Endodermal cell (in vitro differentiated cells): ENCODE data around the gene IGSF21. TPM values are rescaled to one million over a fixed set of nuclear protein-coding genes. Genes with fewer than 3 reads are reported as not detected.
A peak's percentile ranks its signal among the peaks of the same experiment; 100 is the strongest.

Source experiments
- DNase-seq: peaks from one replicate; pipeline ENCODE4 v3.0.0-alpha.2; 2017
- H3K27ac ChIP-seq: 2 replicates; pipeline ENCODE4 v1.5.1; 2013; ENCODE audit warnings: mild to moderate bottlenecking, low read depth, low read length, moderate library complexity
- H3K27me3 ChIP-seq: 2 replicates; pipeline ENCODE4 v1.6.1; 2013; ENCODE audit warnings: mild to moderate bottlenecking, low read length, moderate library complexity; ENCODE audit not compliant: insufficient read depth, control insufficient read depth, poor library complexity, severe bottlenecking
- H3K36me3 ChIP-seq: 2 replicates; pipeline ENCODE4 v1.7.0; 2013; ENCODE audit warnings: mild to moderate bottlenecking, low read length, moderate library complexity; ENCODE audit not compliant: control insufficient read depth, insufficient read depth
- H3K4me1 ChIP-seq: one replicate; pipeline ENCODE4 v1.7.0; 2013; ENCODE audit warnings: low read length; ENCODE audit not compliant: control insufficient read depth, insufficient read depth
- H3K4me3 ChIP-seq: 2 replicates; pipeline ENCODE4 v1.5.1; 2013; ENCODE audit warnings: mild to moderate bottlenecking, low read length, moderate library complexity
- H3K9ac ChIP-seq: 2 replicates; pipeline ENCODE4 v1.6.1; 2013; ENCODE audit warnings: mild to moderate bottlenecking, low read length, moderate library complexity; ENCODE audit not compliant: poor library complexity, severe bottlenecking; ENCODE audit errors: extremely low read depth
- H3K9me3 ChIP-seq: 2 replicates; pipeline ENCODE4 v1.6.1; 2013; ENCODE audit warnings: mild to moderate bottlenecking, low read length, moderate library complexity; ENCODE audit not compliant: control insufficient read depth
- H3K27ac Mint-ChIP-seq: 2 replicates; pipeline ENCODE4 v1.8.0; 2020; ENCODE audit warnings: mixed read lengths
- H3K27me3 Mint-ChIP-seq: 2 replicates; pipeline ENCODE4 v1.8.0; 2021; ENCODE audit warnings: mild to moderate bottlenecking, mixed read lengths; ENCODE audit not compliant: insufficient read depth
- H3K36me3 Mint-ChIP-seq: 2 replicates; pipeline ENCODE4 v1.8.0; 2020; ENCODE audit warnings: low read depth, mixed read lengths
- H3K4me1 Mint-ChIP-seq: 2 replicates; pipeline ENCODE4 v1.8.0; 2020; ENCODE audit warnings: mixed read lengths
- H3K4me3 Mint-ChIP-seq: 2 replicates; pipeline ENCODE4 v1.8.0; 2020; ENCODE audit warnings: mild to moderate bottlenecking, moderate library complexity, mixed read lengths
- H3K9me3 Mint-ChIP-seq: 2 replicates; pipeline ENCODE4 v1.8.0; 2020; ENCODE audit warnings: mild to moderate bottlenecking, mixed read lengths
- WGBS, 2 experiments: methylation state at CpG; one replicate each; pipeline versions ENCODE4 v1.1.5 to v1.1.7; 2013; ENCODE audit warnings: missing lambda C conversion rate in 2 of 2, mixed read lengths in 1 of 2; ENCODE audit not compliant: insufficient coverage in 1 of 2, insufficient read length in 1 of 2; 5-methylcytosine and 5-hydroxymethylcytosine counted together
- total RNA-seq, 2 donors: library from RNA; stranded (reverse); fragmentation: NEBNext Ultra II Directional in 1 of 2; extraction: Animal tissue kit (Norgen Biotek cat#: 25700) in 1 of 2; gene quantifications; 2 replicates in 1 of 2; 3 replicates in 1 of 2; pipeline ENCODE4 v1.2.1, GENCODE V29; 2021
- TF ChIP-seq, protein P1 (sequence below): fragments of 200-600 bp; sonication (generic); conservative IDR thresholded peaks from 2 replicates; pipeline ENCODE4 v1.5.0; 2021; ENCODE audit warnings: antibody characterized with exemption, mild to moderate bottlenecking

IGSF21 gene
- total RNA-seq, 2 donors from 2014 or later: 1.3 to 1.7 TPM

DNA sequence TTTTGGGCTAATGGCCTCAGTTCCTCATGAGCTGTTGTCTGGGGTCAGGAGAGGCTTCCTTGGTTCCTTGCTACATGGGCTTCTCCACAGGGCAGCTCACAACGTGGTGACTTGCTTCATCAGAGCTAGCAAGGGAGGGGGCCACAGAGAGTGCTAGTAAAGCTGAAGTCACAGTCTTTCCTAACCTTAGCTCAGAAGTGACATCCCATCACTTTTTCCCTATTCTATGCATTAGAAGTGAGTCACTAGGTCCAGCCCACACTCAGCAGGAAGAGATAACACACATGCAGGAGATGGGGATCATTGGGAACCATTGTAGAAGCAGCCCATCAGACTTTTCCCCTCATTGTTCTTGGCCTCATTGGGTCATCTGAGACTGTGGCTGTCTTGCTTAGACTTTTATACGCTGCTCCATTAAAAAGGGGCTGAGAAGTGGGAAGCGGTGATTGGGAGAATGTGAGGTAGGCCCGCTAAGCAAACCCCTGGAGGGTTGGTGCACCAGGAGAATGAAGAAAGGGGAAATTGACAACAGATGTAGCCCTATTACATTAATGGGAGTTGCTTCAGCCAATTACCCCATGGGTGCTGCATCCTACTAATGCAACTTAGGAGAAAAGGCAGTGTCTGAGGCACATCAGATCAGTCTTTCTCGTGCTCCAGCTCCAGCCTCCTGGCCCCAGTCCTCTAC lies 22.1 kb upstream of the IGSF21 start:
- H3K9me3 ChIP-seq: no peaks in the 10 kb centered on the region

DNA sequence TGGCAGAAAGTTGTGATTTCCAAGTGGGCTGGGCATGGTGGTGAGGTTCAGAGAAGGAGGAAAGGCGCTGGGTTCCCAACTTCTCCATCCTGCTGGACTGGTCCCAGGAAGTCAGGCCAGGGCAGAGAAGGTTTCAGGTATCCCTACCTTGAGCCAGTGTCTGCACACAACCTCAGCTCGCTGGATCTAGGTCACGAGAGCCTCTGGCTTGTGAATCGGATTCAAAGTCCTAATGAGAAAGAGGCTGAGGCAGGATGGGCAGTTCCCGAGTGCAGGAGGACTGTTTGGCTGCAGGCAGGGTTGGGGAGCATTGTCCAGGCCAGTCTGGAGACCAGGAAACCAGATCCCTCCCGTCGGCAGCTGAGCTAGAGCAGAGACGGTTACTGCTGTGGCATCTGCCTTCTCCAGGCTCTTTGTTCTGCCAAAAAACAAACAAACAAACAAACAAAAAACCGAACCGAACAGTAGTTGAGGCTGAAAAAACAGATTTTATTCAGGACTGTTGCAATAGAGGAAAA lies 19.5 kb upstream of the IGSF21 start:
- WGBS, 2 experiments: 77% methylated on average over 7 to 10 of the region's 10 CpGs
- no peak overlapping the region for H3K27ac Mint-ChIP-seq
- Histone ChIP-seq H3K27me3 (no peaks in the 10 kb centered on the region), H3K9me3 (no peaks in the 10 kb centered on the region), H3K27ac (no peak overlapping the region), H3K4me1 (peaks cover 17% of the 10 kb centered on the region), H3K4me3 (no peak overlapping the region), H3K9ac (no peak overlapping the region), H3K36me3 (no peaks in the 10 kb centered on the region)
- peaks cover 45% of the 10 kb centered on the region for H3K4me1 Mint-ChIP-seq
- no peak for DNase-seq
- peaks cover 12% of the 10 kb centered on the region for H3K27me3 Mint-ChIP-seq
- no peak overlapping the region for H3K4me3 Mint-ChIP-seq
- H3K9me3 Mint-ChIP-seq: no peaks in the 10 kb centered on the region
- H3K36me3 Mint-ChIP-seq: no peaks in the 10 kb centered on the region
- TF ChIP-seq, protein P1, sequence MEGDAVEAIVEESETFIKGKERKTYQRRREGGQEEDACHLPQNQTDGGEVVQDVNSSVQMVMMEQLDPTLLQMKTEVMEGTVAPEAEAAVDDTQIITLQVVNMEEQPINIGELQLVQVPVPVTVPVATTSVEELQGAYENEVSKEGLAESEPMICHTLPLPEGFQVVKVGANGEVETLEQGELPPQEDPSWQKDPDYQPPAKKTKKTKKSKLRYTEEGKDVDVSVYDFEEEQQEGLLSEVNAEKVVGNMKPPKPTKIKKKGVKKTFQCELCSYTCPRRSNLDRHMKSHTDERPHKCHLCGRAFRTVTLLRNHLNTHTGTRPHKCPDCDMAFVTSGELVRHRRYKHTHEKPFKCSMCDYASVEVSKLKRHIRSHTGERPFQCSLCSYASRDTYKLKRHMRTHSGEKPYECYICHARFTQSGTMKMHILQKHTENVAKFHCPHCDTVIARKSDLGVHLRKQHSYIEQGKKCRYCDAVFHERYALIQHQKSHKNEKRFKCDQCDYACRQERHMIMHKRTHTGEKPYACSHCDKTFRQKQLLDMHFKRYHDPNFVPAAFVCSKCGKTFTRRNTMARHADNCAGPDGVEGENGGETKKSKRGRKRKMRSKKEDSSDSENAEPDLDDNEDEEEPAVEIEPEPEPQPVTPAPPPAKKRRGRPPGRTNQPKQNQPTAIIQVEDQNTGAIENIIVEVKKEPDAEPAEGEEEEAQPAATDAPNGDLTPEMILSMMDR: no peak

More for the DNA sequence above, 22.1 kb upstream of the IGSF21 start:
- no peaks in the 10 kb centered on the region for H3K36me3 Mint-ChIP-seq
- Histone ChIP-seq H3K9ac (no peak overlapping the region), H3K36me3 (no peaks in the 10 kb centered on the region), H3K27ac (no peak overlapping the region), H3K27me3 (no peaks in the 10 kb centered on the region), H3K4me1 (peaks cover 7% of the 10 kb centered on the region), H3K4me3 (no peak overlapping the region)
- TF ChIP-seq, protein P1: no peak
- H3K9me3 Mint-ChIP-seq: no peaks in the 10 kb centered on the region
- WGBS, 2 experiments: 84 to 88% methylated on average over 4 to 5 of the region's 5 CpGs
- no peak overlapping the region for H3K27ac Mint-ChIP-seq
- peaks cover 19% of the 10 kb centered on the region for H3K4me1 Mint-ChIP-seq
- peak; percentile 58 for DNase-seq
- no peak overlapping the region for H3K4me3 Mint-ChIP-seq
- H3K27me3 Mint-ChIP-seq: peaks cover 12% of the 10 kb centered on the region

DNA sequence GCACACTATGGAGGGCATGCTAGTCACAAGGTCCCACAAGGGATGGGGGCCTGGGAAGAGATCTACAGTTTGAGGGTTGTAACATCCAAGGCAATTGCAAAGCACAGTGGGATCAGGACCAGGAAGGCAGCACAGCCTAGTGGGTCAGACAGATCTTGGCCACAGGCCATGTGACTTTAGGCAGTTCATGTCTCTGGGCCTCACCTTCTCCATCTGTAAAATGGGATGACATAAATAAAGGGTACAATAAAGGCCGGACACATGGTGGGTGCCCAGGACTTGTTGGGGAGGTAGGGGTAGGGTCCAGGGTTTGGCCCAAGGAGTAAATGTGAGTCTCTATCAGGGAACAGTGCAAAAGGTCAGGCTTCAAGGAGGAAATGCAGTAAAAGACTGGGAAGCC lies 18.1 kb upstream of the IGSF21 start:
- no peak overlapping the region for H3K4me3 ChIP-seq
- WGBS, 2 experiments: 93 to 100% methylated on average over 1 of the region's 1 CpG
- H3K27me3 ChIP-seq: no peaks in the 10 kb centered on the region
- H3K9ac ChIP-seq: no peak overlapping the region
- Mint-ChIP-seq H3K27me3 (peaks cover 12% of the 10 kb centered on the region), H3K4me1 (peaks cover 43% of the 10 kb centered on the region), H3K9me3 (peaks cover 8% of the 10 kb centered on the region), H3K27ac (no peak overlapping the region), H3K4me3 (no peak overlapping the region), H3K36me3 (no peaks in the 10 kb centered on the region)
- H3K27ac ChIP-seq: no peak overlapping the region
- no peaks in the 10 kb centered on the region for H3K36me3 ChIP-seq
- peaks cover 20% of the 10 kb centered on the region for H3K4me1 ChIP-seq
- peaks cover 10% of the 10 kb centered on the region for H3K9me3 ChIP-seq
- DNase-seq: no peak
- TF ChIP-seq, protein P1: no peak
